CD4-positive, alpha-beta T cell (primary cell): Measurements from ENCODE around the gene GAREM2. TPM values are rescaled to one million over a fixed set of nuclear protein-coding genes. Genes with fewer than 3 reads are reported as not detected.

ENCODE experiments used
- ATAC-seq: fragments of 200-7000 bp; cut with Tn5 transposase; one replicate; pipeline ENCODE4 v1.10.0; 2022; ENCODE audit warnings: mild to moderate bottlenecking; ENCODE audit not compliant: poor library complexity
- CTCF ChIA-PET: fragments of 350-600 bp; sonication (Branson Sonifier 250); formaldehyde crosslinking; loops from one replicate; lab custom pipeline; 2021; ENCODE audit warnings: antibody characterized with exemption, inconsistent platforms; lab: Charles Lee
- POLR2A ChIA-PET: fragments of 350-600 bp; sonication (Branson Sonifier 250); formaldehyde crosslinking; loops from one replicate; lab custom pipeline; 2021; ENCODE audit warnings: antibody characterized with exemption, inconsistent platforms; lab: Charles Lee
- DNase-seq, 14 experiments: peaks; one replicate each; pipeline ENCODE4 v3.0.0-alpha.2; 2013 to 2020; ENCODE audit warnings: mixed read lengths in 2 of 14
- H3K27ac ChIP-seq, 2 donors: one replicate each; pipeline versions ENCODE4 v1.5.1 to v1.7.0; 2013; ENCODE audit warnings: low read length in 2 of 2, low read depth in 1 of 2, mild to moderate bottlenecking in 1 of 2
- H3K27me3 ChIP-seq, 2 experiments: 1 replicate in 1 of 2; 2 replicates in 1 of 2; pipeline versions ENCODE4 v1.6.1 to v1.7.0; 2013; ENCODE audit warnings: low read length in 2 of 2, control low read depth in 1 of 2, mild to moderate bottlenecking in 1 of 2, moderate library complexity in 1 of 2; ENCODE audit not compliant: insufficient read depth in 2 of 2, control insufficient read depth in 1 of 2
- H3K36me3 ChIP-seq: one replicate; pipeline ENCODE4 v1.6.1; 2013; ENCODE audit warnings: low read length, control low read depth; ENCODE audit not compliant: insufficient read depth
- H3K4me1 ChIP-seq: one replicate; pipeline ENCODE4 v1.6.1; 2013; ENCODE audit warnings: low read length, control low read depth; ENCODE audit not compliant: insufficient read depth
- H3K4me3 ChIP-seq: one replicate; pipeline ENCODE4 v1.5.1; 2013; ENCODE audit warnings: mild to moderate bottlenecking, low read length, moderate library complexity
- H3K9me3 ChIP-seq, 2 experiments: 1 replicate in 1 of 2; 2 replicates in 1 of 2; pipeline versions ENCODE4 v1.6.1 to v1.7.0; 2013; ENCODE audit warnings: low read length in 2 of 2, mild to moderate bottlenecking in 2 of 2, control low read depth in 1 of 2, moderate library complexity in 1 of 2; ENCODE audit not compliant: control insufficient read depth in 1 of 2, insufficient read depth in 1 of 2
- H3K27ac Mint-ChIP-seq: one replicate; pipeline ENCODE4 v1.8.0; 2020; ENCODE audit warnings: mixed read lengths
- H3K27me3 Mint-ChIP-seq: one replicate; pipeline ENCODE4 v1.8.0; 2021; ENCODE audit warnings: mixed read lengths
- H3K36me3 Mint-ChIP-seq: one replicate; pipeline ENCODE4 v1.8.0; 2021; ENCODE audit warnings: low read depth, mixed read lengths
- H3K4me1 Mint-ChIP-seq: one replicate; pipeline ENCODE4 v1.8.0; 2021; ENCODE audit warnings: low read depth, mixed read lengths
- H3K4me3 Mint-ChIP-seq: one replicate; pipeline ENCODE4 v1.8.0; 2020; ENCODE audit warnings: mild to moderate bottlenecking, mixed read lengths
- H3K9me3 Mint-ChIP-seq: one replicate; pipeline ENCODE4 v1.8.0; 2020; ENCODE audit warnings: mixed read lengths
- intact Hi-C, 2 experiments: fragments of 100-400 bp; cut with DNase I in 1 of 2; cut with micrococcal nuclease in 1 of 2; formaldehyde crosslinking; loops; one replicate each; pipeline versions ENCODE4 v1.15.1 to v1.9.0; 2023 to 2025; cut with DNase I, micrococcal nuclease
- polyA plus RNA-seq, 2 donors: library from polyadenylated mRNA; unstranded; fragments of 120-200 nt; gene quantifications; one replicate each; pipeline ENCODE4 v1.2.1, GENCODE V29; 2013
- total RNA-seq, 174 experiments: library from RNA in 2 of 174; stranded (reverse) in 2 of 174; gene quantifications; one replicate each; pipeline ENCODE4 v1.2.3 and lab custom pipeline; 2021 to 2026
- TF ChIP-seq, protein P1 (sequence below): fragments of 200-600 bp; IDR thresholded peaks from one replicate; pipeline ENCODE4 v1.8.0; 2022; ENCODE audit warnings: antibody characterized with exemption, mild to moderate bottlenecking

GAREM2 gene
- total RNA-seq (1 to 10 TPM; 4.3 to 7.3 TPM), total RNA-seq (lab: John Stamatoyannopoulos, UW) (1.3 to 11.1 (median 5.6) reads per million in 172 experiments)
- 2.2 TPM for polyA plus RNA-seq (2013, experiment 1 of 2)
- polyA plus RNA-seq (2013, experiment 2 of 2), result 2.6 TPM

DNA sequence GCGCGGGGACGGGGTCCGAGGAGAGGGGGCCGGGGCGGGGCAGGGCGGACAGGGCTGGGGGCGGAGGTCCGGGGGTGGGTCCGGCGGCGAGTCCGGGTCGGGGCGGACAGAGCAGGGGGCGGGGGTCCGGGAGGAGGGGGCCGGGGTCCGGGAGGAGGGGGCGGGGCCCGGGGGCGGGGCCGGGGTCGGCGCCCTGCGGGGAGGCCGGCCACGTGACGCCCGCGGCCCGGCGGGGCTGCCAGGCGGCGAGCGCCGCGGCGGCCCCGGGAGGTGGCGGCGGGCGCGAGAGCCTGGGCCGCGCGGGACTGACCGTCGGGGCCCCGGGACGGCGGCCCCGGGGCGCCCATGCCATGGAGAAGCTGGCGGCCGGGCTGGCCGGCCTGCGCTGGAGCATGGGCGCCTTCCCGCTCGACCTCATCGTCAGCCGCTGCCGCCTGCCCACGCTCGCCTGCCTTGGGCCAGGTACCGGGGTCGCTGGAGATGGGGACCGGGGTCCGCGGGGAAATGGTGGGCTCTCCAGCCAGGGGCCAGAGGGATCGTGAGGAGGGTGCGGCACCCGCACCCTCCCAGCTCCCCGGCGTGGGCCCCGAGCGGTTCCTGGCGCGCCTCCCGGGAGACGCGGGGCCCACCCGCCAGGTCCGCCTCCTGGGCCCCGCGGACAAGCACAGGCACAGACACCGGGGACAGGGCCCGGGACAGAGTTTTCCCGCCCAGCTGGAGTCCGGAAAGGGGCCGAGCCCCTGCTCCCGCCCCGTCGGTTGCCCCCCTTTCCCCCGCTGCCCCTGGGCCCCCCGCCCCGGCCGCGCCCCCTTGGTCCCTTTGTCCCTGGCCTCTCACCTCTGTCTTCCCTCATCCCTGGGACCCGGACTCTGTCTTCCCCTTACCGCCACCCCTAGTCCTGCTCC, at the start of gene GAREM2:
GAREM2 (plus strand) TSS at position 218 of the 905 bp plus-strand sequence; CDS start at position 351, 133 bp downstream.
- ATAC-seq (no peak), DNase-seq (peak in 1 of 14 experiments; percentile 26)
- no peaks in the 10 kb centered on the region for H3K36me3 Mint-ChIP-seq
- intact Hi-C loops, result loop anchor here in 1 of 2 experiments (5.0 kb wide), 1 partner anchor 154 kb away; no protein-coding TSS in a partner anchor
- Histone ChIP-seq H3K9me3 (peaks cover 0 to 22% of the 10 kb centered on the region in 2 experiments), H3K27ac (no peak within 1 kb of the TSS), H3K36me3 (no peaks in the 10 kb centered on the region), H3K4me3 (peak within 1 kb of the TSS; percentile 28), H3K27me3 (peaks cover 37 to 45% of the 10 kb centered on the region in 2 experiments), H3K4me1 (peaks cover 22% of the 10 kb centered on the region)
- CTCF ChIA-PET, result interaction anchor here (1.3 to 1.6 kb wide), 2 partner anchors 12 kb away, joined by 3 to 4 read pairs; no protein-coding TSS in a partner anchor
- H3K9me3 Mint-ChIP-seq, result no peaks in the 10 kb centered on the region
- POLR2A ChIA-PET, result interaction anchor here (2.5 kb wide), 1 partner anchor 11 kb away, joined by 10 read pairs; no protein-coding TSS in a partner anchor
- peaks cover 15% of the 10 kb centered on the region for H3K4me1 Mint-ChIP-seq
- peak within 1 kb of the TSS; percentile 91 for H3K4me3 Mint-ChIP-seq
- no peak within 1 kb of the TSS for H3K27ac Mint-ChIP-seq
- H3K27me3 Mint-ChIP-seq, result peaks cover 42% of the 10 kb centered on the region
- TF ChIP-seq, protein P1, sequence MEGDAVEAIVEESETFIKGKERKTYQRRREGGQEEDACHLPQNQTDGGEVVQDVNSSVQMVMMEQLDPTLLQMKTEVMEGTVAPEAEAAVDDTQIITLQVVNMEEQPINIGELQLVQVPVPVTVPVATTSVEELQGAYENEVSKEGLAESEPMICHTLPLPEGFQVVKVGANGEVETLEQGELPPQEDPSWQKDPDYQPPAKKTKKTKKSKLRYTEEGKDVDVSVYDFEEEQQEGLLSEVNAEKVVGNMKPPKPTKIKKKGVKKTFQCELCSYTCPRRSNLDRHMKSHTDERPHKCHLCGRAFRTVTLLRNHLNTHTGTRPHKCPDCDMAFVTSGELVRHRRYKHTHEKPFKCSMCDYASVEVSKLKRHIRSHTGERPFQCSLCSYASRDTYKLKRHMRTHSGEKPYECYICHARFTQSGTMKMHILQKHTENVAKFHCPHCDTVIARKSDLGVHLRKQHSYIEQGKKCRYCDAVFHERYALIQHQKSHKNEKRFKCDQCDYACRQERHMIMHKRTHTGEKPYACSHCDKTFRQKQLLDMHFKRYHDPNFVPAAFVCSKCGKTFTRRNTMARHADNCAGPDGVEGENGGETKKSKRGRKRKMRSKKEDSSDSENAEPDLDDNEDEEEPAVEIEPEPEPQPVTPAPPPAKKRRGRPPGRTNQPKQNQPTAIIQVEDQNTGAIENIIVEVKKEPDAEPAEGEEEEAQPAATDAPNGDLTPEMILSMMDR, result no peak

DNA sequence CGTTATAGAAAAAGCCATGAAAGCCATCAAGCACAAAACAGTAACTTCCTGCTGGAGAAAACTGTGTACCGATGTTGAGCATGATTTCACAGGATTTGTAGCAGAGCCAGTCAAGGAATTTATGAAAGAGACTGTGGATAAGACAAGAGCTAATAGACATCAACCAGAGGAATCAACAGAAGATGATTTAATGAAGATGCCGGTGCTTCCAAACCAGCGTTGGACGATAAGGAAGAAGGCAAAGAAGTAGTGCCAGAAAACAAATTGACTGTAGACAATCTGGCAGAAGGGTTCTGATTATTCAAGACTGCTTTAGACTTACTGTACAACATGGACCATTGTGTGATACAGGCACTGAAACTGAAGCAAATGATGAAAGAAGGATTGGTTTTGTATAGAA, 49.5 kb upstream of the GAREM2 start:
- Histone ChIP-seq H3K4me1 (no peaks in the 10 kb centered on the region), H3K4me3 (no peak overlapping the region), H3K27ac (no peak overlapping the region), H3K9me3 (no peaks in the 10 kb centered on the region), H3K27me3 (no peaks in the 10 kb centered on the region), H3K36me3 (peaks cover 15% of the 10 kb centered on the region)
- ATAC-seq (no peak), DNase-seq (no peak)
- Mint-ChIP-seq H3K9me3 (no peaks in the 10 kb centered on the region), H3K36me3 (peaks cover 32% of the 10 kb centered on the region), H3K27me3 (no peaks in the 10 kb centered on the region), H3K27ac (peak overlapping the region; percentile 15), H3K4me3 (no peak overlapping the region), H3K4me1 (peaks cover 31% of the 10 kb centered on the region)
- intact Hi-C loops, result no loop called here
- TF ChIP-seq, protein P1, result no peak
- ChIA-PET POLR2A (no interaction called here), CTCF (no interaction called here)

DNA sequence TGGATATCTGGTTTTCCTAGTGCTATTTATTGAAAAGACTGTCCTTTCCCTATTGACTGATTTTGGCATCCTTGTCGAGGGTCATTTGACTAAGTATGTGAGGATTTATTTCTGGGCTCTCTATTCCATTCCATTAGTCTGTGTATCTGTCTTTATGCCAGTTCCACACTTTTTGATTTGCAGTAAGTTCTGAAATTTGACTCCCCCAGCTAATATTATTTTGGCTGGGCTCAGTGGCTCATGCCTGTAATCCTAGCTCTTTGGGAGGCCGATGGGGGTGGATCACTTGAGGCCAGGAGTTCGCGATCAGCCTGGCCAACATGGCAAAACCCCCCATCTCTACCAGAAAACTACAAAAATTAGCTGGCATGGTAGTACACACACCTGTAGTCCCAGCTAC, 46.8 kb upstream of the GAREM2 start:
- H3K27ac ChIP-seq, result no peak overlapping the region
- Mint-ChIP-seq H3K27ac (no peak overlapping the region), H3K36me3 (peaks cover 40% of the 10 kb centered on the region), H3K9me3 (no peaks in the 10 kb centered on the region), H3K4me1 (peaks cover 32% of the 10 kb centered on the region), H3K4me3 (no peak overlapping the region), H3K27me3 (no peaks in the 10 kb centered on the region)
- peaks cover 22% of the 10 kb centered on the region for H3K36me3 ChIP-seq
- DNase-seq (no peak), ATAC-seq (no peak)
- H3K27me3 ChIP-seq, result no peaks in the 10 kb centered on the region
- POLR2A ChIA-PET, result no interaction called here
- TF ChIP-seq, protein P1, result no peak
- intact Hi-C loops, result no loop called here
- H3K4me1 ChIP-seq, result no peaks in the 10 kb centered on the region
- CTCF ChIA-PET, result no interaction called here
- no peak overlapping the region for H3K4me3 ChIP-seq
- no peaks in the 10 kb centered on the region for H3K9me3 ChIP-seq
